COLO668 (cell line): ENCODE data around the gene H2BK1.

Source experiments
- DNase-seq: peaks from one replicate; lab custom pipeline; 2025; ENCODE audit not compliant: unreplicated experiment; lab: John Stamatoyannopoulos, UW

Gene H2BK1

DNA sequence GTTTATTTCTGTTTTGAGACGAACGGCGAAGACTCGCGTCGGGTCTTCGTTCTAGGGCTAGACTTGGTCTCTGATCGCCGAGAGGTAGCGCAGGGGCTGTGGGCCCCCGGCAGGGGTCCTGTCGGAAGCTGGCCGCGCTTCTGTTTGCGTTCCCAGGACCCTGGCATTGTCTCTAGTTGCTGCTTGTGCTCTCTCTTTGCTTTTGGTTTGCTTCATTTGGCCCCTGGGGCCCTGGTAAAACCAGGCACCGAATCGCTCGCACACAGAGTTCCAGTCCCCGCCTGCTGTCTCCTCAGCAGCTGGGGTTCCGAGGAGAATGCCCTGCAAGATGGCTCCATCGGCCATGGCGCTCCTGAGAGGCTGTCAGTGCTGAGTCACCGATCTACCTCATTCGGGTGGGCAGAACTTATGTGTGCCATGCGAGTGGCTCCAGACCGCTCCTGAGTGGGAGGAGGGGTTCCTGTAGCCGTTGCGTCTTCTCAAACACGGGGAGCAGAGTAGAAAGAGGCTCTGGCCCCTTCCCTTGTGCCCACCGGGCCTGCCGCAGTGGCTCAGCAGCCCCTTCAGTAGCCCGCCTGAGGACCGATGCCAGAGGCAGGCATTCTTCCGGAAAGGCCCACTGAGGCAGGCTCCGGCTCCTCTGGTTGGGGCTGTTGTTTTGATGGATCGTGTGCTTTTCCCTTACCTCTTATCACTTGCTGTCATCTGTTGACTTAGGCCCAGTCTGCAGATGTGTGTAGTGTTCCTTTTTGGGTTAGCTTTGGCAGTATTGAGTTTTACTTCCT lies 22.8 kb upstream of the H2BK1 start:
- DNase-seq, result peak; percentile 53

DNA sequence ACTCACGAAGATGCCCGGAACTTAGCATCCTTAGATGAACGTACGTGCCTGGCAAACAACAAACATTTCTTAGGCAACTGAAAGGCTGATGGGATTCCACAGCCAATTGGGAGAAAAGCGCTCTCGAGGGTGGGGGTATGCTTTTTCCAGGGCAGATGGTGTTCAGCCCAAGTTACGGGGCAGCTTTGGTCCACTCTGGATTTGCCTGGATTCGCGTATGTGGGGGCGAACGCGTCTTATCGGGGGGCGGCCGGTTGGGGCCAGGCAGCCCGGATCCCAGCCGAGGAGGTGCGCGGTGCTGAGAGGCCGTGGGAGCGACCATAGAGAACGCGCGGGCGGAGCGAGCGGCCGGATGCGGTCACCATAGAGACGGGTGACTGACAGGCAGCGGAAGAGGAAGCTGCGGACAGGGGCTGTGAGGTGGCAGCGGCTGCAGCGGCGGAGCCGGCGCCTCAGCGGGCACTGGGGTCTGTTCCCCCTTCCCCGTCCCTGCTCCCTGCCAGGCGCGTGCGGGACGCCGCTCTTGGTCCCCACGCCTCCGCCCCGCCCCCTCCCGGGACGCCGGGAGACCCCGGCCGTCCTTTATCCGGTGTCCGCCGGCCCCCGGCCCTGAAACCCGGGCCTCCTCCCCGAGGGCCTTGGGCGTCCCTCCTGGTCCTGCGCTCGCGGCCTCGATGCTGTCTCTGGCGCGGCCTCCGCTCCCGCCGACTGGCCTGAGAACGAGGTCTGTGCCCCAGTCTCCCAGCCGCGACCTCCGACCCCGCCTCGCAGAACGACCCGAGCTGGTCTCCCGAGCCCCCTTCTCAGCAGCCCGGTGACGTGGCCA lies 22.0 kb upstream of the H2BK1 start, which contains the start of gene CHPF2:
CHPF2 (plus strand) TSS at position 393 of the 826 bp plus-strand sequence. CDS start 1,529 bp downstream, outside the sequence.
- DNase-seq, result peak; percentile 90

DNA sequence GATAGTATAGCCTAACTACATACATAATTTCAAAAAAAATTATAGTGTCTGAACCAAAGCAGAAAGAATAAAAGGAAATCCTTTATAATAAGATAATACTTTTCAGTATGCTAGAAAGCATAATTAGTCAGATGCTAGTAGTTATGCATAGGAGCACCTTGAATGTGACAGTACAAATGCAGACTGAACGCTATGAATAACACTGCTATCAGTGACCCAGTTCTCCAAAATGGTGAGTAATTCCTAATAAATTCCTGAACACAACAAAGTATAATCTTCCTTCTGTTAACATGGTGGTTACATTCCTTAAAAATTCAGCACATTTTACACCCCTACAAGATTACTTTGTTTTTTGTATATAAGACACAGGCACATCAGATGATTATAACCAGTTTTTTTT lies 20.8 kb upstream of the H2BK1 start:
- DNase-seq, result no peak

DNA sequence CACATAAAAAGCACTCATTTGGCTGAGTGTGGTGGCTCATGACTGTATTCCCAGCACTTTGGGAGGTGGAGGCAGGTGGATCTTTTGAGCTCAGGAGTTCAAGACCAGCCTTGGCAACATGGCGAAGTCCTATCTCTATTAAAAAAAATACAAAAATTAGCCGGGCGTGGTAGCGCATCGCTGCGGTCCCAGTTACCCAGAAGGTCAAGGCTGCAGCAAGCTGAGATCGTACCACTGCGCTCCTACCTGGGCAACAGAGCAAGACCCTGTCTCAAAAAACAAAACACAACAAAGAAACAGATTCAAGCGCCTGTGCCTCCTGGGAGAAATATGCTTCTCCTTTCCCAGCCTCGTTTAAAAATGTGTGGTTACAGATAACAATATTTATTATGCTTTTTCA lies 19.0 kb upstream of the H2BK1 start:
- no peak for DNase-seq

DNA sequence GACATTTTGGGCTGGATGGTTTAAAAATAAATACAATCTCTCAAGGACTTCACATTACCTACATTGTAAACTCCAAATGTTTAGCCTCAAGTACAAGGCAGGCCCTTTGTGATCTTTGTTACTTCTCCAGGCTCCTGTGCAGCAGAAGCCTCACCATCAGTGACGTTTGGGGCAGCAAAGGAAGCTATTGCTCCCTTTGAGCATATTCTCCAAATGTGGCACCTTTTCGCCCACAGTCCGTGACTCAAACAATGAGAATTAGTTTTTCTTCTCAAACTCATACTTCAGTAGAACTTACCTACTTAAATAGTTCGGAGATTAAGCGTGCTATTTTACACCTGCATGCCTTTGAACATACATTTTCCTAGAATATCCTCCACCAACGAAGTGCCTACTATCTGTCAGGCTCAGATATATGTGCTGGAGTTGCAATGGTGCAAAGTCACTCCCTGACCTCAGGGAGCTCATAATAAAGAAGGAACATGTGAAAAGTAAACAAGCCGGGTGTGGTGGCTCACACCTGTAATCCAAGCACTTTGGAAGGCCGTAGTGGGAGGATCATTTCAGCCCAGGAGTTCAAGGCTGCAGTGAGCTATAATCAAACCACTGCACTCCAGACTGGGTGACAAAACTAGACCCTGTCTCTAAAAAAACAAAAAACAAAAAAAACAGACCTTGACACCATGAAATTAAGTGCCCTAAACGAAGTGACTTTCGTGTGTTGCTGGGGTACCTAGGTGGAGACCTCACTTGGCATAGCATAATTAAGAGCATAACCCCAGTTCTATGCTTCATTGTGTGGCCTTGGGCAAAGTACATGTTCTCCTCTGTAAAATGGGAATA lies 18.0 kb upstream of the H2BK1 start:
- no peak for DNase-seq

DNA sequence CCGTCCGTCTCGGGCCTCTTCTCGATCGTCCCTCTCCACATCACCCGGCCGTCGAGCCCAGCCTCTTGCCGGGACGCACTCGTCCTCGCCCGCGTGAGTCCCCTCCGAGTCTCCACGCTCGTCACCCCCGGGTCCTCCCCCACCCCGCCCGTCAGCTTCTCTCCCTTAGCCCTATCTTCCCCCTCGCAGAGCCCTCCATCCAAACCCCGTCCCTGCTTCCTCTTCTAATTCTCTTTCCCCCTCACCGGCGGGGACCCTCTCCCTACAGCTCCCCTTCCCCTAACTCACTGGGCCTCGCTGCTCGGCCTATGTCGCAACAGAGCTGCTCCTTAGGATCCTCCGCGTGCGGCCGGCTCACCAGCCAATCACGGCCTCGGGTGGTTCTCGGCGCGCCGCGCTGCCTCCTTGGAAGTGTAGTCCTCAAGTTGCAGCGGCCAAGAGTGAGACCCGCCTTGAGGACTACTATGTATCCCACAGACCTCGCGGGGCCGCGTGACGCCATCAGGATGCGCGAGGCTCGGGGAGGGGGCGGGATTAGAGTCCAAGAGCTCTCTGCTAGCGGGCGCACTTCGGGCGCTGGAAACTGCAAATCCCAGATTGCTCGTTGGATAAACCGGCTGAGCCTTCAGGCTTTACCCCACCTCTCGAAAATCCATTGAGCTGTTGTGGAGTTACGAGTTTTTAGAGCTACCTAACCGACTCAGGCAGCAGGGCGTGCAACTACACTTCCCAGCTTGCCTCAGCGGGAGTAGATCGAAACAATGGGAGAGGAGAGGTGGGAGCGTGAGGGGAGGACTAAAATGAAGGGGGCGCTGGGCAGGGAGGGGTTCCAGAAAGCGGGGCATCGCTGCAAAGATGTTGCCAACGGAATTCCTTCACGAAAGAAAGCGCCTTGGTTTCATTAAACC lies 16.8 kb upstream of the H2BK1 start, which contains the start of gene ABCF2:
ABCF2 (minus strand) TSS at position 331 of the 908 bp plus-strand sequence. CDS start 747 bp downstream, outside the sequence.
- peak; percentile 97 for DNase-seq

DNA sequence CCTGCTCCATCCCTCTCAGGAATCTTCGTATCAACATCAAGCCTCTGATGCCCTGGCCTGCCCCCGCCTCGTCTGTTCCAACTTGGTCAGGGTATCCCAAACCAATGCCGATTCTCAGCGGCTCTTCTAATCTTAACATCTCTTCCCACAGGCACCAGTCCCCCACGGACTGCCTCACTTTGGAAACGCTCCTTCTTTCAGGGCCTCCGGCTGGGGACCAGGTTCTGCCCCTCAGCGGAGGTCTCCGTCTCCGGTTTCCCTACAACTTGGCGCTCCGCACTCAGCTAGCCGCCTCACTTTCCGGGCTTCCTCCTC lies 16.2 kb upstream of the H2BK1 start:
- no peak for DNase-seq

DNA sequence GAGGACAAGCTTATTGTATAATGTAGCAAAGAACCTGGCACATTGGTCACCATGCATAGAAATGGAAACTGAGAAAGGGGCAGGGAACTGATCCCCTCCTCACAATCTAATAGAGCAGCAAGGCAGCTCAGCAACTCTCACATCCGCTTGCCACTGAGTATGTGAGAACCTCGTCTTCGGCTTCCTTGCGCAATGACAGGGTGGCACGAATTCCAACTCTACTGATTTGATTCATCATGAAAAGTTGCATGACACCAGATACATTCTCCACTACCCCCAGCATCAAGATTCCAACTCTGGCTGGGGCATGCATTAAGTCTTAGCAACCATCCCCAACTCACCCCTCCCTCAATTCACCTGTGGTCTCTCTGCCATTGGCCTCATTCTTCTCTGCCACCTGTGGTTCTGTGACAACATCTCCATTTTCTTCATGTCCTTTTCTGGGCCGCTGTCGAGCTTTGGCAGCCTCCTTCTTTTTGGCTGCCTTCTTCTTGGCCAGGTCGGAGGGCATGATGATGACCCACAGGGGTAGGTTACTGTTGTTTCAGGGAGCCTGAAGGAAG lies 15.7 kb upstream of the H2BK1 start:
- no peak for DNase-seq

DNA sequence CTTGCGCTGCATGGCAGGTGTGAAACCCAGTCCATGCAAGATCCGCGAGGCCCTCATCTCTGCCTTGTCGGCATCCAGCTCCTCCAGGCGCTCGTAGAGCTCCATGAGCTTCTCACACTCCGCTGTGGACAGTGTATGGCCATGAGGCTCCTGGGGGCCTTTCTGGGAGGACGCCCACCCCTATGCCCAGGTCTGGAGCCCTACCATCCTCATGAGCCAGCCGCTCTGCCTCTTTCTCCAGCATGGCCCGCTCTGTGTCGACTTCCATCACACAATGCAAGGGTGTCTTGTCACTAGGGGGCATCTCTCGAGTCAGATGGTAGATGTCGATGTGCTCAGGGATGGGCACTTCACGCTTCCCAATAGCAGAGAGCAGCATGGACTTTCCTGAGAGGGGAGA lies 13.4 kb upstream of the H2BK1 start:
- DNase-seq, result no peak

DNA sequence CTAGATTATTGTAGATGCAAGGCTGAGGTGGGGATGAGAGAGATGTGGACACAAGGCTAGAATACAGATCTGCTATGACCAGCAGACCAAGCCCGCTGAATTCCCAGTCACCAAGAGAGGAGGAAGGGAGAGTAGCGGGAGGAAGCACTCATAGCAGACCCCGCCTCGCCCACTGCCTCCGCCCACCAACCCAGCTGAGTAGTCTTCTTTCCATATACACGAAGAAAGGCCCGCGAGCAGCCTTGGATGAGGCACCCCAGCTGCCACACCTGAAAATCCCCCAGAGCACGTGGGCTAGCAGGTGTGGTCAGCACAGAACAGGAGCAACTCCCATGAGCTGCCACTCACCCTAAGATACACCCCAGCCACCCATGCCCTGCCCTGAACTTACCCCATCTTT lies 7.9 kb upstream of the H2BK1 start:
- no peak for DNase-seq

DNA sequence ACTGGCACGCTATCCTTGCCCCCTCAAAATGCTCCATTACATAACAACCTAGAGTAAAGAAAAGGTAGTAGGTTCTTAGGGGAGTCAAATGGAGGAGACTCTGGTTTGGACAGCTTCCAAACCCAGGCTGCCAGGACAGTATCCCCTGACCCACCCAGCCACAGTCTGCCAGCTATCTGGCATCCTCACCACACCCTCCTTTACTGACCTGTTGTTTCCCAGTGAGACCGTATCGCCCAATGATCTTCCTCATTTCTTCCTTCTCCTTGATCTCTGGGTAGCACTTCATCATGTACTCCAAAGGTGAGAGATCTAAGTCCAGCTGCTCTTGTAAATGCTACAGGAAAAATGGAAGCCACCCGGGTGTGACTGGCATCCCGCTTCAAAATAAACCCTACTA lies 5.1 kb upstream of the H2BK1 start:
- DNase-seq, result no peak

DNA sequence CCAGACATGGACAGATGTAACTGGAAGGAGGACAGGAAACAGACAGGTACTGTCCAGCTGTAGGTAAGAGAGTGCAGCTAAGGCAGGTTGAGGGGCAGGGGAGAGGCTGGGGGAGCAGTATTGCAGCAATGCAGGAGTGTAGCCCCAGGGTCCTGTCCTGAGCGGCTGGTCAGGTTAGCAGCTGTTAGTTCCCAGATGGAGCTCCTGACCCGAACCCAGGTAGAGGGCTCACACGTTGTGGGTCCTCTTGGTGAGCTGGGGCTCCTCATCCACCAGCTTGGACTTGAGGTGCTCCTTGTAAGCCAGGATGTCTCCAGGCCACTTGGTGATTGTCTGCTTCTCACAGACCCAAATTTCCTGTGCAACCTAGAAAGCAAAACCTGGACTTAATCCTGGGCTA lies 3.5 kb upstream of the H2BK1 start:
- DNase-seq, result no peak

DNA sequence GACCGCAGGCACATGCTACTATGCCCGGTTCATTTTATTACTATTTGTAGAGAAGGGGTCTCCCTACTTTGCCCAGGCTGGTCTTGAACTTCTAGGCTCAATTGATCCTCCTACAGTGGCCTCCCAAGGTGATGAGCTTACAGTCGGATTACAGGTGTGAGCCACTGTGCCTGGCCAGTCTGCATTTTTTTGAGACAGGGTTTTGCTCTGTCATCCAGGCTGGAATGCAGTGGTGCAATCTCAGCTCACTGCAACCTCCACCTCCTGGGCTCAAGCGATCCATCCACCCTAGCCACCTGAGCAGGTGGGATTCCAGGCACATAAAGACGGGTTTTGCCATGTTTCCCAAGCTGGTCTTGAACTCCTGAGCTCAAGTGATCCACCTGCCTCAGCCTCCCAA lies 2.3 kb upstream of the H2BK1 start:
- DNase-seq, result no peak

DNA sequence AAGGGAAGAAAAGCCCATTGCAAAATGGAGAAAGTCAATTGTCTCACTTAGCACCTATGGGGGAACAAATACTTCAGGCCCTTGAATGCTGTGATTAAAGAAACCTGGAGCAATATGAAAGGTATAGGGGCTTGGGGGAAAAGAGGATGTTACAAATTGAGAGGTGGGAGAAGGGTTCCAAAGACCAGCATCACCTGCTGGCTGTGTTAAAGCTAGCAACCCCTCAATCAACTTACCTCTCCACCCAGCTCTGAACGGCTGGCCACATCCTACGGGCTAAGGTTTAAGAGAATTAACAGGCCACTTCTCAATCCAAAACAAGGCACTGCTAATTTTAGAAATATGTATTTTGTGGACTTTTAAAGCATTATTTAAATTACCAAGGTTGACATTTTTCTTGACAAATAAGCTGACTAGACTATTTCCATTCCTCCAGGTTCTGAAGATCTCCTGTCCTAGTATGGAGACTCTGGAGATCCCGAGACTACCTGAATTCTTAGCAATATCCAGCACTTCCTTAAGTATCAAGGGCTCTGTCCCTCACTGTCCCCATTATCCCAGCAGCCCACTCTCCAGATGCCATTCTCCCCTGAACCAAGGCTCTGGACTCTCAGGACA lies 976 bp upstream of the H2BK1 start:
- DNase-seq, result no peak

DNA sequence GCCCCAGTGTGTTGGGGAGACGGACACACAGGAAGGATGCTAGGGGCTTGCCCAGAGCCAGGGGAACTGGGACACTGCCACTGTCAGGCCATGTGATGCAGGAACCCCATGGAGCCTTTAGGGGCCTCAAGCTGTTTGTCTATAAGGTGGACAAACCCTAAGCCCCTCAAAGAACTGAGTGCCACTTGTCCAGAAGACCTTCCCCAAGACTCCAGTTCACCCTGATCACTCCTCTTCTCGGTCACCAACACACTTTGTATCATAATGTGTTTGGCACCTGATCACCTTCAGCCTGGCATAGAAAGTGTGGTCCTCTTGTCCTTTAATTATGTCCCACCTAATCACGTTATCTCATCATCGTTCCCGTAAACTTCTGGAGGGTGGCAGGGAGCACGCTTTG lies 700 bp downstream of the H2BK1 start:
- DNase-seq, result no peak

DNA sequence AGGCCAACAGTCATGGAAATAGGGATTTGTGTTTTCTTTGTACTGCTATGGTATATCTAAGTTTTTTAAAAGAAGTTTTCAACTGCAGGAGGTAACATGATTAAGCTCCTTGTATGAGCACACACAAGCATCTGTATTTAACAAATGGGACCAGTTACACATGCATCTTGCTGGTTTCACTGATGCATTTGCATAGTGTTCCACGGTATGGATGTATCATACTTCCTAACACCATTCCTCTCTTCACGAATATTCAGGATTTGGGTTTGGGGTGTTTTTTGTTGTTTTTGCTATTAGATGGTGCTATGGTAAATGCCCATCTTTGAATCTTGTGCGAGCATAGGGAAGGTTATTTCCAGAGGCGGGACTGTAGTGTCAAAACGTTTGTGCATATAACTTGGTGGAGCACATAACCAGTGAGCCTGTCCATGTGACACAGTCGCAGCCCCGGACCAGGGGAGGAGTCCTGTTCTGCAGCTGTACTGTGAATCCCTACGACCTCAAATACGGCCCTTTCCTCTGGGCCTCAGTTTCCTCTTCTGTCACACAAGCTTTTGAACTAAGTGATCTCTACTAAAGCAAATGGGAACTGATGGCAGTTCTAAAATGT lies 1.9 kb downstream of the H2BK1 start:
- DNase-seq, result no peak

DNA sequence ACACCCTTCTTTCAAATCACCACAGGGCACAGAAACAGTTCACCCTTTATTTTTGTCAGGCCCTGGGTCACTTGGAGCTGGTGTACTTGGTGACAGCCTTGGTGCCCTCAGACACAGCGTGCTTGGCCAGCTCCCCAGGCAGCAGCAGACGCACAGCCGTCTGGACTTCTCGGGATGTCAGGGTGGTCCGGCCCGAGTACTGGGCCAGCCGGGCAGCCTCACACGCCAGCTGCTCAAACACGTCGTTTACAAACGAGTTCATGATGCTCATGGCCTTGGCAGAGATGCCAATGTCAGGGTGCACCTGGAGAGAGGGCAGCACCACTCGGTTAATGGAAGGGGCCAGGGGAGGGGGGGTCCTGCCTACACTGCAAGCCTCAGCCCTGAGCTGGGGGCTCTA lies 2.5 kb downstream of the H2BK1 start:
- no peak for DNase-seq

DNA sequence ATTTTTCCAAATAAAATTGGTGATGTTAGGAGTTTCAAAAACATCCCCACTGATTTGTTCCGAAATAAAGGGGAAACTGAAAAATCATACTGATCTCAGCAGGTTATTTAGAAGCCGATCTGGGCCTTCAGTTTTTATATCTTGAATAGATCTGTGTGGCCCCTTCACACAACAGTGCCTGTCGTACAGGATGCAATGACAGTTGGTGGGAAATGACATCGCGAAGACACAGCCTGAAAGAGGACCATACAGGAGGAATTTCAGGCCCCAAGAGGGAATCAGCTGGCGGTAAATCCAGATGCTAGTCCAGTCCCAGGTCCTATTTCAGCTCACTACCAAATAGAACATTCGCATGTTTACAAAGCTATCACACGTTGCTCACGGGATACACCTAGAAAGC lies 3.0 kb downstream of the H2BK1 start:
- DNase-seq, result no peak

DNA sequence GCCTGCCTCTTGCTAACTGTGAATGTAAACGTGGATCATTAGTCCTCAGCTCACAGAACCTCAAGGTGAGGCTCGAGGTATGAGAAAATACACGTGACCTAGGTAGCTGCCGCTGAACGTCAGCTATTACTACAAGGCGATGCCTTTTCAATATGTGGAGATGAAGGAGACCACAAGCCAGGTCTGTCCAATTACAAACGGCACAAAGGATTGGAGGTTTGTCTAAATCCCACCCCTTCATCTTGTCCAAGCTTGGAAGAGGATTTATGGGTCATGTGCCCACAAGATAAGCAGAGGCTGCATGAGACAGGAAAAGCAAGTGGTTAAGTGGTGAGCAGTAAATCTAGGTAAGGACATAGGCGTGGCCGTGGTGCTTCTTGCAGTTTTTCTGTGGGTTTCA lies 3.4 kb downstream of the H2BK1 start:
- no peak for DNase-seq
